Measurements from ENCODE around the gene NUP205.
"Not testable (repeated sequence)": the region's sequence is repeated elsewhere in the genome, so short reads cannot be mapped to it uniquely, and the experiment has no call there.

The NUP205 gene

DNA sequence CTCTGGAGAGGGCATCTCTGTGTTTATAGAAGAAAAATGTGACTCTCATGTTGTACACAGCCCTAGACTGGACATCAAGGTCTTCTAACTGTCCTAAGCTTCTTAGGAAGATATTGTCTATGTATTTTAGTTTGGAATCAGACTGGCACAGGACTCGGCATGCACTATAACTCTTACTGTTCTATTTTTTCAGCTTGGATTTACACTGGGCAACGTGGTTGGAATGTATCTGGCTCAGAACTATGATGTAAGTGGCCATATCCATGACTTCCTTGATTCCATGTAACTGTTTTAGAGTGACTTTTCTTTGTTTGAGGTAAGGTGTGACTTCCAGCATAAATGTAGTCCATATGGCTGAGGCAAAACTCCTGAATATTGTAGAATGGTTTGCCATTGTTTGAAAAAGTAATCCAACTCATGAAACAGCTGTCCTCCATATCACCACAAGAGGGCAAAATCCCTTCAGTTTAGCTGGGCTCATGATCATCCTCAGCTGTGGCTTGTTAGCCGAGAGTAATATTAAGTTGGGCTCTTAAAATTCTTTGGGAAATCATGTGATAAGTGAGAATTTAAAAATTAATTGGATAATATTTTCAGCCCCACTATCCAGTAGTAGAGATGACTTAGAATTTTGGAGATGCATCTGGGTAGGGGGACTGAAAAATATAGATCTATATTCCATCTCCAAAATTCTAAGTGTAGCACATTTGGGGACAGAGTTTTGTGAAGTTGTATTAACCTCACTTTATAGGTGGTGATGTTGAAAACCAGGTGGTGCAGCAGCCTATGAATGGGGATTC lies 115.0 kb downstream of the NUP205 start:
- no peak for DNase-seq

DNA sequence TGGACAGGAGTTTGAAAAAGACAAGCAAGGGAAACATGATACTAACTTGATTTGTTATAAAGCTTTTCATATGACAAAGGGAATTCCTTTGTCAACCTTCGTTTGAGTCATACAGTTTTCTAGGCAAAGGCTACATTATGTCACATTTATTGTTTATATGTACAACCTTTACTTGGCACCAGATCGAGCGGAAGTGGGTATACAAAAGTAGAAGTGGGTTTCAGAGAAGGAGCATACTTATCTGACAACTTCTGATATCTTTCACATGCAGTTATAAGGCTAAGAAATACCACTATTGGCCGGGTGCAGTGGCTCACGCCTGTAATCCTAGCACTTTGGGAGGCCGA lies 115.6 kb downstream of the NUP205 start:
- no peak for DNase-seq

DNA sequence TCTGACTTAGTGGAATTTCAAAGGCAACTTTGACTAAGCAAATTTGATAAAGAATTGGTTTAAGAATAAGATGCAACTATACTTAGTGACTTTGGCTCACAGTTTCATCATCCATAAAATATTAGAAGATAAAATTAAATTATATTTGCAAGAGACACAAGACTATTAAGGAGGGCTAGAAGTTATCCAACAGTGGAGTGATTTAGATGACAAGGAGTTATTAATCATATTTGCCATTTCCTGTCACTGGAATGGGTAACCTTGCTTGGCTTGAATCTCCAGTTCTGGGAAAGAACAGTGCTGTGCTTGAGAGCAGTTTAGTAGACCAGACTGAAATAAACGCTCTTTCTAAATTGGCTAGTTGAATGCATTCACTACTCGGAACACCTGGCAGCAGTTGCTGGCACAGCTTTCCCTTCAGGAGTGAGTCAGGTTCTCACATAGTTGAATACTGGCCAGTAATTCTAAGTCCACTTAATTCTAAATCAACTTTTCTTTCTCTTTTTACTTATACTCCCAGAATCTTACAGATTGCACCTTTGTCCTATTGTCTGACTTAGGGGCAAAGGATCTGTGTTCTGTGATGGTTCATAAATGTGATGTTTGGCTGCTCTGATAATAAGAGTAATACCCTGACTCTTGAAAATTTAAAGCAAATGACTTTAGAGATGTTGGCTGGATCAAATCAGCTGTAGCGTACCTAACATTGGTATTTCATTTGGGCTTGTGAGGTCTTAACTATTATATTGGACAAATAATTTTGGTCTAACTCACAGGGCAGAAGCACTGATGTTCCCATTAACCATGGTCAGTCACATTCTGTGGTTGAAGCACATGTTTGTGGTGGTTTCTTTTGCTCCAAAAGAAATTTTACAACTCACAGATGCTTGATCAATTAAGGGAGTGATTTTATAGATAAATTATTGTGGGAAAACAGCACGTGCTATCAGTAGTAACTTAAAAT lies 121.2 kb downstream of the NUP205 start:
- no peak for DNase-seq

DNA sequence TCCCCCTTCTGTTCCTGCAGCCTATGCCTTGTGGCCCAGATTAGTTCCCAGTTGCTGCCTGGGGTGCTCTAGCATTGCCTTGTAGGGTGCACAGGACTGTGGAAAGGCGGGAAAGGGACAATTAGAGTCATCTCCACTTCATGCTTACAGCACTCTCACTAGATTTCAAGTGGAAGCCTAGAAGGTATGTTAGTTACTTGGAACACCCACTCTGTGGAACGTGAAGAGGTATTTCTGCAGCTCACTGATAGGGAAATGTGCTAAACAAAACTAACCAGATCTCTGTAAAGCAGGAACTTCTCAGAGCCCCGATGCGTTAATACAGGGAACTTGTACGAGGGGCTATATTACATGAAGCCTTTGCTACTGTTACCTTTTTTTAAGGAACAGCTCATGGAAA lies 124.0 kb downstream of the NUP205 start:
- no peak for DNase-seq

DNA sequence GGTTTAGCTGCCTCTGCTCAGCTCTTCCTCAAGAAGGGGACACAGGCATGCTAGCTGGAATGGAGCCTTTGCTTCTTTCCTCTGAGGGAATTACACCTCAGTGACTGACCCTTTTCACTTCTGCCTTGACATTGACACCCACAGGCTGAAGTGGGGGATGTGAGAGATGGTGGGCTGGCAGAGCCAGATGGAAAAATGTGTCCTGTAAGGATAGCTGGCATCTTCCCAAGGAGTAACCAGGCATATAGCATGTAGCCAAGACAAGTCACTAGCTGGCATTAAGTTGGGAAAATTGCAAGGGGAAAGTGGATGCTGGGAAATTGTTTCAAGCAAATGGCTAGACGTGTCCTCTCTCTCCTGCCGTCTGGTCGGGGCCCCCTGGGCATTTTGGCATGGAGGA lies 124.5 kb downstream of the NUP205 start:
- no peak for DNase-seq

DNA sequence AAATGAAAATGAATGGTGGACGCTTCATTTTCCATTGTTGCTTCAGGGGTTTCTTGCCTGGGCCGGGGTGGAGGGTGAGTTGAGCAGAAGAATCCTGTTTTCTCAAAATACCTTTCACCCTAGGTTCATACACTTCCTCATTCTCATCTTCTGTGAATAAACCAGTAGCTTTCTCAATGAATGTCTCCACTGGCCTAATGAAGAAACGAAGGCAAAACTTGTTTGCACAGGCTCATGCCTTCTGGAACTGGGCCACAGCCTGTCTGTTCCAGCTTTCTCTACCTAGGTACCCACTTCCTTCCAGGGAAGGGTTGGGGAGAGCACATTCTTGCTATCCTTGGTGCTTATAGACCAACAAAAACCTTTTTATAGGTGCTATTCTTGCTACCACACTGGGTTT lies 125.9 kb downstream of the NUP205 start:
- no peak for DNase-seq

DNA sequence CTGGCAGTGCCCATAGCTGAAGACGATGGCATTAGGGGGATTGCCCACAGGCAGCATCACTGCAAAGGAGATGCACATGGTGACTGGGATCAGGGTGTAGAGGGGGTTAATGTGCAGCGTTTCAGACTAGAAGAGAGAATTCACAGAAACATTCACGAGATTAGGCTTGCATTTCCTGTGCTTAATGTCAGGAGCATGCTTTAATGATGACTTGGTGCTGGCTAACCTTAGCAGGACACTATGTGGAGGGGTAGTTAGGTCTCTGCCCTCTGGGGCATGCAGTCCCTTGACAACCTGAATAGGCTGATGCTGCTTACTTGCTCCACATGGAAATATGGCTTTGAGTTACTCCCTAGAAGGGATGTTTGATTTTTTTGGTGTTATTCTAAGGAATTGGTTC lies 126.4 kb downstream of the NUP205 start:
- DNase-seq = no peak

DNA sequence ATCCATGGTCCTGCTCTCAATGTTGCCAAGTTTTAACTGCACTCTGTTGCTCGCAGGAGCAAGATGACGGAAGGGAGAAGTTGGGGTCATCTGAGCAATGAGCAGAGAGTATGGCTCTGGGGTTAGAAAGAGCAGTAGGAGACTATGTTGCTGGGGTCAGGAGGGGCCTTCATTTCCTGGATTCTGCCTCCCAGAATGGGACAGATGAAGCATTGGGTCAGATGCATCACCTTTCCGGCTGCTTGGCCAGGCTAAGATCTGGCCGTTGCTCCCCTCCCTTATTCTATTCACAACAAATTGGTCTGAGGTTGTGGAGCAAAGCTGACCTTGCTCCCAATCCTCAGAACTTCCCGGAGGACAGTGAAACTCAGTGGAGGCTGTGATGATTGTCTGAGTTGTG lies 127.0 kb downstream of the NUP205 start:
- no peak for DNase-seq

DNA sequence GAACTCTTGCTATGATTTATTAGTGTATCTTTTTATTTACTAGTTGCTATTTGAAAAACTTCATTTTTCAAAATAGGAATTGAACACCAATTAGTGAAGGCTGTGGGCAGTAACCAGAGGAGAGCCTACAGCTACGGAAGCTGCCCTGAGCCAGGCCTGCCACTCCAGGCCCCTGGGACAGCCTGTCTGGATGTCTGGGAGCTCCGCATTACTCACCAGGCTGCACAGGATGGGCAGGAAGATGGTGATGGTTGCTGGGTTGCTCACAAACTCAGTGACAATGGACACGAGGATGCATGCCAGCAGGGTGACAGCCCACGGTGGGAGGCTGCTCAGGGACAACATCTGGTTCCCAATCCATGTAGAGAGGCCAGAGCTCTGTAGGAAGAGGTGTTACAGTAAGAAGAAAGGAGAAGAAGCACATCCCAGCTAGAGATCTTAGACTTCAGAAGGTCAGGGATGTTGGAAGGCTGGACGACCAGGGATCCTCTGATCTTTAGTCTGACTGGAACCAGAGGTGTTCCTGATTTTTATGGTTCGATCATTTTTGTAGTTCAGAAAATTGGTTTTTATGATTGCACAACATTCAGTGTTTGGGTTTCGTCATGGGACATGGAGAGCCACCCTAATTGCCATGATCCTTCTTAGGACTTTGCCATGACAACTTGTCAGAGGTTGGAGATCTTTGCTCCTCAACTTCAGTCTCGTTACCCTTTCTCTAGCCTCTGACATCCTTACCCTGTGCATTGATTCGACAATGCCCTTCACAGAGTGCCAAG lies 127.8 kb downstream of the NUP205 start:
- no peak for DNase-seq

DNA sequence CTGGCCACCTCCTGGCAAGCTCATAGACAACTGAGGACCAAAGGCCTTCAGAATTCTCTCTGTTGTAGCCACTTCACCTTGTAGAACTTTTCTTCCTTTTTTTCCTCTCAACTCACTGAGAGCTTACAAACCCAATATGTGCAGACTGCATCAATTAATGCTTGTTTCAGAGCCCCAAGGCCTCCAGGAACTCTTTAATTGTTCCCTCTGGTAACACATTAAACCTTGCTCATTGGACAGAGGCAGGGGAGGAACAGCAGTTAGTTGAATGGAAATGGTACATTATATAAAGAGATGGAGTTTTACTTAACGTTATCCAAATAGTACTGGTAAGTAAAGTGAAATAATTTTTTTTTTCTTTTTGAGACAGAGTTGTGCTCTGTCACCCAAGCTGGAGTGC lies 129.7 kb downstream of the NUP205 start:
- DNase-seq = no peak

DNA sequence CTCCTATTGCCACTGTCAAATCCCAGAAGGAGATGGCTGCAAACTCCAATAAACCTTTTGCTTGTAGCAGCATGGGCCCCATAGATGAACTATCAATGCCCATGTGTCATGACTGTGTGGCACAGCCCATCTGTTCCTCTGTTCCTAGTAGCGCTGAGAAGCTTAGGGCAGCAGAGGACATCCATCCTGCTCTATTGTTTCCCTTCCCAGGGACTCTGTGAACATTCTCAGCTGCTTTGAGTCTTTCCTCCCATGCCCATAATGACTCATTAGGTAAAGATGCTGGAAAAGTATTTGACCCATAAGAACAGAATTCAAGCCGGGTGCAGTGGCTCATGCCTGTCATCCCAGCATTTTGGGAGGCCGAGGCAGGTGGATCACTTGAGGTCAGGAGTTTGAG lies 132.8 kb downstream of the NUP205 start:
- no peak for DNase-seq

DNA sequence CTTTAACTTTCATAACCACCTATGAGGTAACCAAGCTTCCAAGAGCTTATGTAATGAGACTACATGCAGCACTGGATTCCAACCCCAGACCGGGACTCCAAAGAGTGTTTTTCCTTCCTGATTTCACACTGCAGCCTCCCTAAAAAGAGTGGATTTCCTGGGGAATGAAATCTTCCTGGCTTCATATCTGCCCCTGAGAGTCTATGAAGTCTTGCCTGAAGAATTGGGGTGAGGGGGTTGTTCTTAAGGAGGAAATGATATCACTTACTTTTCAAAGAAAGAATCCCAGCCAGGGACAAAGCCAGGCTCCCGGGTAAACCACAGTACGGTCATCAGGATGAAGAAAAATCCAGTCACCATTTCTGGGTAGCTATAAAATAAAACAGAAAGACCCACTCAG lies 134.3 kb downstream of the NUP205 start:
- no peak for DNase-seq

DNA sequence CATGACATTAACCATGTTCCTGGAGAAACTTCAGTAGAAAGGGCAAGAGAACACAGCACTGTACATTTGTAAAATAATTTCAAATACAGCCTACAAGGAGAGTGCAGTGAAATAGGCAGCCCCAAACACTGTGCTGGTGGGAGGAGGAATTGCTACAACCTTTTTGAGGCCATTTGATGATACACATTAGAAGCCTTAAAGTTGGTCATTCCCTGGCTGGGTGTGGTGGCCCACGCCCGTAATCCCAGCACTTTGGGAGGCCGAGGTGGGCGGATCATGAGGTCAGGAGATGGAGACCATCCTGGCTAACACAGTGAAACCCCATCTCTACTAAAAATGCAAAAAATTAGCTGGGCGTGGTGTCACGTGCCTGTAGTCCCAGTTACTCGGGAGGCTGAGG lies 134.9 kb downstream of the NUP205 start:
- DNase-seq = not testable (repeated sequence)

DNA sequence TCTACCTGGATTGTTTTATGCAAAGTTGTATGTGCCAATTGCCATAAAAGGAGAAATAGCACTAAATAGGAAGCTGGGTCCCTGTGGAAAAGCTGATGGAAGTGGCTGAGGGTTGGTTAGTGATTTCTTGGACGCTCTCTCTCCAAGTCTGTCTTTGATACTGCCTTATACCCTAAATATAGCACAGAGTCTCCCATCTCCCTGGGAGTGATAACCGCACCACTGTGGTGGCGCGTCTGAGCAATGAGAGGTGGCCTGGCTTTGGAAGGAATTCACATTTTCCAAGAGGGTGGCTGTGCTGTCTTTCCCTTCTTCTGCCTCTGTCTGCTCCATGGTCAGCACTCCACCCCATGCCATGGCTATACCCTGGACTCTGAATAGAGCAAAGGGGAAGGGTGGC lies 135.8 kb downstream of the NUP205 start:
- no peak for DNase-seq

DNA sequence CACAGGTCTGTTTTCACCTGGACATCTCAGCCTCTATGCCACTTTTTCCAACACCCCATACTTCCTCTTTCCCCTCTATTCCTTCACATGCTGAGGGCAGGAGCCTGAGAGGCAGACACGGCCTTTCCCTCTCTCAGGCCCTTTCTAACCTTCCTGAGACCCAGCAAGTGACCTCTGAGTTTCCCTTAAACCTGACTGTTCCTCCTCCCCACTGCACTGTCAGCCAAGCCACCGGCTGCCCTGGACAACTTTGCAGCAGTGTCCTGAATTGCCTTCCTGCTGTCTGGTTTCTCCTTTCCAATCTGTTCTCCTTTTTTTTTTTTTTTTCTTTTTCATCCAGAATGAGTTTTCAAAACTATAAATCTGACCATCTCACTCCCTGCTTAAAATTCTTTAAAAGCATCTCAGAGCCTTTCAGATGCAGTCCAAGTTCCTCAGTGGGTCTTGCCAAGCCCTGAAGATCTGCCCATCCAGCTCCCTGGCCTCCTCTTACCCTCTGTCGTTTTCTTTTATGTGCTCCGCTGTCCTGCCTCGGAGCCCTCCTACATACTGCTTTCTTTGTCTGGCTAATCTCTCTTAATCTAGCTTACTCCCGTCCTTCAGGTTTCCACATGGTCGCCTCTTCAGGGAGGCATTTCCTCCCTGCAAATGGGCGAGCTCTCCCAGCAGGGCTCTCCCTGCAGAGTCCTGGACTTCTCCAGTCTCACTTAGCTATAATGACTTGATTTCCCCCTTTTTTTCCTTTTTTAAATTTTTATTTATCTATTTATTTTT lies 139.7 kb downstream of the NUP205 start:
- no peak for DNase-seq
